Embryonic facial prominence (tissue), 1 donor: ENCODE measurements around the gene AKAP6.

Experiments
- DNase-seq: peaks from one replicate; pipeline ENCODE4 v3.0.0-alpha.2; 2016; ENCODE audit errors: extremely low spot score

The AKAP6 gene

DNA sequence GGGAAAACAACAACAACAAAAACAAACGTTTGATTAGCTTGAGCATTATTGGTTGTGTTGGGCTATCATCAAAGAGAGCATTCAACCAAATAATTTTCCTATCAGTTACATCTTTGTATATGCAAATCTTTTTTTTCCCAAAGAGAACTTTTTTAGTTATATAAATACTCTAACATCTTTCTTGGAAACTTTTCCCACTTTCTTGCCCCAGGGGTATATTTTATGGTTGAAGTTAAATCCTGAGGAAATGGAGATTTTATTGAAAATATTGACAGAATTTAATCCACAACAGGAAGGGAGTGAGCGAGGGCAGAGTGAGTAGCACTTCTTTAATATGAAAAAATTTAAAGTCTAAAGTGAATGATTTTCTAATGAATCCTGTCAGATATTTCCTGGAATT, 488.7 kb downstream of the AKAP6 start:
- DNase-seq, result no peak

DNA sequence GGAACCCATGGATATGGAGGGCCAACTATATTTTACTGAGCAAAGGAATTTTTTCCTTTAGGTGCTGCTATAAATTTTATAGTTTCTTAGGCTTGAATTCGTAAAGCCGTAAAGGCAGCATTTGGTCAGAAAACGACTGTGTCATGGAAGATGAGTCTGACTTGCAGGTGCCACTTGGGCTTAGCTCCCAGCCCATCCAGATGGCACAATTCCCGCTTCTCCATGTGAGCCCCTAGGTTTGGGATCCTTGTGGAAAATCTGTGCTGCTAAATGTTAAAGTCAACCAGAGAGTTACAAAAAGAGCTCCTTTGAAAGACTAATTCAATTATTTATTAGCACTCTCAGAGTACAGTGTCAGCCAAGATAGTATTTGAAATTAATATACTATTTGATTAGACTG, 489.5 kb downstream of the AKAP6 start:
- no peak for DNase-seq

DNA sequence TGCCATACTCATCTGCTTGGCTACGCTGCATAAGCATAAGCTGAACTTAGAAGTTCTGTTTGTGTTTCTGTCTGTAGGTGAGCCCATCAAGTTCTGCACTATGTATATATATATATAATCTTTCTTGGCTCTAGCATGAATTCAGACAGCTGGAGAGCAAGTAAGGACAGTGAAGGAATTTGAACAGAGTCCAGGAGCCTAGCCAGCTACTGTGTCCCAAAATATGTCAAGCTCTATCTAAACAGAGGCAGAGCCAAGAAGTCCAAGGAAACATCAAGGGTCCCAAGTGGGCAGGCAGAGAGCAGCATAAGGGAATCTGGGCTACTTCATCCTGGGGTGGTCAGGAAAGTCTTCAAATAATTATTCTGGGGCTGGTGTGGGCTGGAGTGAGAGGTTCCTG, 491.1 kb downstream of the AKAP6 start:
- DNase-seq, result no peak

DNA sequence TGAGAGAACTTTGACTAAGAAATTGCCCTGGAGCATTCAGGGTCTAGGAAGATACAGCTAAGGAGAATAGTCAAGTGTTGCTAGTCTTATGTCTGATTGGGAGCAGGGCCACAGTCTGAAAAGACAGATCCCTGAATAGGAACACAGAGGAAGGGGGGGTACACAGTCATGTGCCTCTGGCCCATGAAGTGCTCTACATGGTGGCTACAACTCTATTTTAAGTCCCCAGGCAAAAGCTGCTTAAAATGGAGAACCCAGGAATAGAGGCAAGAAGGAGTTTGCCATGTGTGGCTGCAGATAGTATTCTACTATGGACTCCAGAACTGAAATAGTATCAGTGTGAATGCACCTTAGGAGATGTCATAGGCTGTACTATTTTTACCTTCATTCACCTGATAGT, 491.6 kb downstream of the AKAP6 start:
- DNase-seq, result no peak

DNA sequence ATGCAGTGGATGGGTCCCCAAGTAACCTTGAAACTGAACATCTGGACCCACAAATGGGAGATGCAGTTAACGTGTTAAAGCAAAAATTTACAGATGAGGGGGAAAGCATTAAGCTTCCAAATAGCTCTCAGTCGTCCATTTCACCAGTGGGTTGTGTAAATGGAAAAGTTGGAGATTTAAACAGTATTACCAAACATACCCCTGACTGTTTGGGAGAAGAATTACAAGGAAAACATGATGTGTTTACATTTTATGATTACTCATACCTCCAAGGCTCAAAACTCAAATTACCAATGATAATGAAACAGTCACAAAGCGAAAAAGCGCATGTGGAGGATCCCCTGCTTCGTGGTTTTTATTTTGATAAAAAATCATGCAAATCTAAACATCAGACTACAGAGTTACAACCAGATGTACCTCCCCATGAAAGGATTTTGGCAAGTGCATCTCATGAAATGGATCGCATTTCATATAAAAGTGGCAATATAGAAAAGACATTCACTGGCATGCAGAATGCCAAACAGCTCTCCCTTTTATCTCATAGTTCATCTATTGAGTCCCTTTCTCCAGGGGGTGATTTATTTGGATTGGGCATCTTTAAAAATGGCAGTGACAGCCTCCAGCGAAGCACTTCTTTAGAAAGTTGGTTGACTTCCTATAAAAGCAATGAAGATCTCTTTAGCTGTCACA, 493.0 kb downstream of the AKAP6 start:
- no peak for DNase-seq

DNA sequence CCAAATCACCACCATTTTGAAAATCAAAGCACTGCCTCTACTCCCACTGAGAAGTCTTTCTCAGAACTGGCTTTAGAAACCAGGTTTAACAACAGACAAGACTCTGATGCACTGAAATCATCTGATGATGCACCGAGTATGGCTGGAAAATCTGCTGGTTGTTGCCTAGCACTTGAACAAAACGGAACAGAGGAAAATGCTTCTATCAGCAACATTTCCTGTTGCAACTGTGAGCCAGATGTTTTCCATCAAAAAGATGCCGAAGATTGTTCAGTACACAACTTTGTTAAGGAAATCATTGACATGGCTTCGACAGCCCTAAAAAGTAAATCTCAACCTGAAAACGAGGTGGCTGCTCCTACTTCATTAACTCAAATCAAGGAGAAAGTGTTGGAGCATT, 494.6 kb downstream of the AKAP6 start:
- no peak for DNase-seq

DNA sequence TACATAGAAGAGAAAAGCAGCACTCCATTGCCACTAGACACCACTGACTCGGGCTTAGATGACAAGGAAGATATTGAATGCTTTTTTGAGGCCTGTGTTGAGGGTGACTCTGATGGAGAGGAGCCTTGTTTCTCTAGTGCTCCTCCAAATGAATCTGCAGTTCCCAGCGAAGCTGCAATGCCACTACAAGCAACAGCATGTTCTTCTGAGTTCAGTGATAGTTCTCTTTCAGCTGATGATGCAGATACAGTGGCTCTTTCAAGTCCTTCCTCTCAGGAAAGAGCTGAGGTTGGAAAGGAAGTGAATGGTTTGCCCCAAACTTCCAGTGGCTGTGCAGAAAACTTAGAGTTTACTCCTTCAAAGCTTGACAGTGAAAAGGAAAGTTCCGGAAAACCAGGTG, 495.1 kb downstream of the AKAP6 start:
- no peak for DNase-seq

DNA sequence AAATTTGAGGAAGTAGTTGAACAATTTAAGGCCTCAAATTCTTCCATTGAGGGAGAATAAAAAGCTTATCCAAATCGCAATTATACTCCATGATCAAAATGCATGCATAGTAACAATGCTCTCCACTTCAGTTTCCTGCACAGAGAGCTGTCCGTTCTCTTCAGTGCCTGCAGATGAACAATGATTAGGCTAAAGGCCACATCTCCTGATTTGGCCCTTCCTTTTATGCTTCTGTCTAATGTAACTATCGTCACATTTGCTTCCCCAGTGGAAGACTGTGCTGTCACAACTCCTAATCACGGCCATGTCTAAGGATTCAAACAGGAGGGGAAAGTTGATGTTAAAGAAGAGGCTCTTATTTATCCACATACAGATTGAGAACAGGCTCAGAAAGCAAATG, 496.0 kb downstream of the AKAP6 start:
- no peak for DNase-seq

DNA sequence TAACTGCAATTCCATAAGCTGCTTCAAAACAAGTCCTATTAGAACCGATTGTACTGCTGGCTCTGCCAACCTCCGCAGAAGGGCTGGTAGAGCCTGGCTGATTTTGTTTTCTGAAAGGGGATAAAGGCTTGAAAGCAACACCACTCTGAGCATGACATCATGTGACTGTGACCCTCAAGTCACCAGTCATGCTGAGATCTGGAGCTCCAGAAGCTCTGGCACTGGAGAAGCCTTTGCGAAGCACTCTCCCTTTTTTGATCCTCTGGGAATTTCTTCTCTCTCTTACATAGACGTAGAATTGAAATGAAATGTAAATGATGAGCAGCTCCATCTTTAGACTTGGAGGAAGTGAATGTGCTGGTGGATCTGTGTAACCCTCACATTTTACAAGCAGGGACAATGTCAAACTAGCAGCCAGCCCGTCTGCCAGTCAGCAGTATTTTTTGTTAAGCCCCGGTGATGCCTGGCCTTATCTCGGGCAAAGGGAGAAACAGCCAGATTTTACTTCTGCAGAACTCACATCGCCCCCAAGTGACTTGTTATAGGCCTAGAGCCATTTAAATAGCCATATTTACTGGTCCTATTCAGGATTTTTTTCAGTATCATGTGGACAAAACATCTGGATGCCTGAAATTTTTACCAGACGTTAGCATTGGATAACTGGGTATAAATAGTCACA, 497.4 kb downstream of the AKAP6 start:
- DNase-seq, result no peak

DNA sequence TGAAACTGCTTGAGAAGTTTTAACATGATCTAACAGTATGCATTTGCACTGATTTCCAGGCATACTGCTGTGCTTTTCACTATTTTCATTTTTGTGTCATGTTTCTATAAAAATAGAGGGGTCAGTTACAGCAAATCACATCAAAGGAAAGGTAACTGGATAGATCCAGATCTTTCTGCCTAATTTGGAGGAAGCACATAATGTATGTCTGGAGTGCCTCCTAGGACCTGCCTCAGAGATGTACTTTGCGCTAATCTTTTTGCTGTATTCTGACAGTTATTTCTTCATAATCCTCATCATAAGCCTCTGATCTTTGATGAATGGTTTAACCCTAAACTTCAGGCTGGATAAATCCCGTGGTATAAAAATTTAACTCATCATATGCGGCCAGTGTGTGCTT, 498.4 kb downstream of the AKAP6 start:
- no peak for DNase-seq

DNA sequence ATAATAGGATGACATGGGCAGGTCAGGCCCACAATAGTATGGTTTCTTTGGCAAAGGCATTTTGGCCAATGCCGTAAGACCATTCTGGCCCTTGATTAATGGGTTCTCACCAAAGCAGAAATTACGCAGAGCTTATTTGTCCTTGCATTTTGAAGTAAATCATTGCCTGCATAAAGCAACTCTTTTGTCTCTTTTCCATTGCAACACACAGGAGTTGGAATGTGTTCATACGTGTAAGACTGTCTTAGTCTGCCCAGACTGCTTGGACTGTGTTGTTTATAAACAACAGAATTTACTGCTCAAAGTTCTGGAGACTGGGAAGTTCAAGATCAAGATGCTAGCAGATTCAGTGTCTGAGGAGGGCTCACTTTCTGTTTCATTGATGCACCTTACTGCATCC, 506.8 kb downstream of the AKAP6 start:
- no peak for DNase-seq

DNA sequence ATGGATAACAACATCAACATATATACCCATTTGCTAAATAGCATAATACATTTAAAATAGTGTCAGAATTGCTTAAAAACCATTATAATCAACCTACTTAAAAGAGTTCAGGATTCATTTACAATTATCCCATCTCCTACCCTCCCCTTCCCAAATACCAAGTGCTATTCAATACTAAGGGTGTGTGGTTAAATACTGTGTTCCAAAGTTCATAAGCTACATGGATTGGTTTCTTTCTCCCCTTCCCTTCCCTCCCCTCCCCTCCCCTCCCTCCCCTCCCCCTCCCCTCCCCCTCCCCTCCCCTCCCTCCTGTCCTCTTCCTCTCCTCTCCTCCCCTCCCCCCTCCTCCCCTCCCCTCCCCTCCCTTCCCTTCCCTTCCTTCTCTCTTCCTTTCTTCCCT, 512.6 kb downstream of the AKAP6 start:
- DNase-seq, result no peak

DNA sequence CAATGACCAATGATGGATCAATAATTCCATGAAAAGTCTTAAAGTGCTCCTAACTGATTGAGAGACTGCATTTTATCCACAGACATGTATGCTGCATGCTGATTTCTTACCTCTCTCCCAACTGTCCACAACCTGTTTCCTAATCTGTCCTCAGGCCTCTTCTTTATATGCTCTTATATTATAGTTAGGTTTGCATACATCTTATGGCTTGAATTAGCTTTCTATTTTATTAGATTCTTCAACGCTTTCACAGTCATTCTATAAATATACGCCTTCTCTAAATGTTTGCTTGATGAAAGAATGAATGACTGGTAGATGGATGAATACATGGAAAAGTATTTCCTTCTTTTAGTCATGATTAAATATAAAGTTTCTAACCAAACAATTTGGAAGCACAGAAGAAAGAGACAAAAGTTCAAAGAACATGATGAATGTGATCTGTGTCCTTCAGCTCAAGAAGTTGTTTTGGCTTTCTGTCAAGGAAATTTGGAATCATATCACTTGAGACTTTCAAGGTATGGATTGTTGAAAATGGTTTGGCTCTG, 517.8 kb downstream of the AKAP6 start:
- no peak for DNase-seq

DNA sequence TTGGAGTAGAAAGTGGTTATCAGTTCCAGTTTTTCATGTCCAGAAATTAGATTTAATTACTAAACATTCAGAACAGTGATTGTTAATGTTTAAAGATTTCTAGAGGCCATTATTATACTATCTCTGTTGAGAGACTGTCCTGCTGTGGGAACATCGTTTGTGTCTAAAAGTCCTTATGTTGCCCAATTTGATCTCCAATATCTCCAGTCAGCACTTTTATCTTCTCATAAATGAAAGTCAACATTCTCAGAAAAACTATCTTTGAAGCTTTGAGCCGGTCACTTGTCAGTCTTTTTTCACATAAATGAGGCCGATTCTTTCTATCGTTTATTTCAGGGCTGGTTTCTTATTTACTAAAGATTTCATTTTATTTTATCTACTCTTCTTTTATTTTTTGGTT, 518.8 kb downstream of the AKAP6 start:
- no peak for DNase-seq

DNA sequence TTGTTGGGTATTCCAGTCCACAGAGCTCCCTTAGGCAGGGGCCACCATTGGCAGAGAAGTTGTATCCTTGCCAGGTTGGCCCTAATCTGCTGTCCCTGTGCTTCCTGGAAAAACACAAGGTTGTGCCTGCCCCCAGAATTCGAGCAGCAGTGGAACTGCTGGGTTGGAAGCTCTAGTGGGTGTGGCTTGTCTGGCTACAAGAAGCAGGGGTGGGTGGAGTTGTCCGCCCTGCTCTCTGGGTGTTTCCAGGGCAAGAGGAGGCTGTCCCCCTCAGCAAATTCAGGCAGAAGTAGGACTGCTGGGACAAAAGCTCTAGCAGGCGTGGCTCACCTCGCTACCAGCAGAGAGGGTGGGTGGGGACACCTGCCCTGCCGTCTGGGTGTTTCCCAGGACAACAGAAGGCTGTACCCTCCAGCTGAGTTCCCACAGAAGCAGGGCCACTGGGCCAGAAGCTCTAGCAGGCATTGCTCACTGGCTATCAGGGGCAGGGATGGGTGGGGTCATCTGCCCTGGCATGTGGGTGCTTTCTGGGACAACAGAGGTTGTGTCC, 536.8 kb downstream of the AKAP6 start:
- no peak for DNase-seq

DNA sequence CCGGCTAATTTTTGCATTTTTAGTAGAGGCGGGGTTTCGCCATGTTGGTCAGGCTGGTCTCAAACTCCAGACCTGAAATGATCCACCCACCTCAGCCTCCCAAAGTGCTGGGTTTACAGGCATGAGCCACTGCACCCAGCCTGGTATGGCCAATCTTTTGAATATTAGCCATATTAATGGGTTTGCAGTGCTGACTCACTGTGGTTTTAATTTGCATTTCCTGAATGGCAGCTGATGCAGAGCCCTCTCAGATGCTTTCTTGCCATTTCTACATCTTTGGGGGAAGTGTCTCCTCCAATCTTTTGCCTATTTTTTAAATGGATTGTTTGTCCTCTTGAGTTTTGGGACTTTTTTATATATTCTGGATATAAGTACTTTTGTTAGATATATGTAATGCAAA, 554.1 kb downstream of the AKAP6 start:
- no peak for DNase-seq
